Transverse colon (tissue), 4 donors: ENCODE data around the gene RIC1. TPM values are rescaled to one million over a fixed set of nuclear protein-coding genes. Genes with fewer than 3 reads are reported as not detected.
"Not testable (repeated sequence)": the region's sequence is repeated elsewhere in the genome, so short reads cannot be mapped to it uniquely, and the experiment has no call there.

Experiments
- DNase-seq: peaks from one replicate; pipeline ENCODE4 v3.0.0-alpha.2; 2019
- H3K27ac ChIP-seq, 4 donors: fragments of 200-600 bp; sonication (generic); 2 replicates each; pipeline ENCODE4 v1.5.1; 2016 to 2018; ENCODE audit warnings: inconsistent platforms in 4 of 4
- H3K27me3 ChIP-seq: fragments of 200-600 bp; sonication (generic); 2 replicates; pipeline ENCODE4 v1.5.1; 2017; ENCODE audit warnings: inconsistent platforms
- H3K36me3 ChIP-seq, 4 donors: fragments of 200-600 bp; sonication (generic); 2 replicates each; pipeline ENCODE4 v1.5.1; 2017 to 2019; ENCODE audit warnings: inconsistent platforms in 4 of 4
- H3K4me1 ChIP-seq, 4 donors: fragments of 200-600 bp; sonication (generic); 2 replicates each; pipeline ENCODE4 v1.5.1; 2017 to 2020; ENCODE audit warnings: inconsistent platforms in 4 of 4
- H3K4me3 ChIP-seq, 4 donors: fragments of 200-600 bp; sonication (generic); 1 replicate in 1 of 4; 2 replicates in 3 of 4; pipeline versions ENCODE4 v1.5.1 to v1.6.1; 2017 to 2019; ENCODE audit warnings: inconsistent platforms in 4 of 4
- H3K9me3 ChIP-seq, 2 donors: fragments of 200-600 bp; sonication (generic); 2 replicates each; pipeline ENCODE4 v1.5.1; 2017 to 2019; ENCODE audit warnings: inconsistent platforms in 2 of 2
- CTCF ChIP-seq, 5 experiments: fragments of 200-600 bp in 3 of 5; fragments of 450-650 bp in 2 of 5; sonication (generic) in 3 of 5; IDR thresholded peaks; 1 replicate in 2 of 5; 2 replicates in 3 of 5; pipeline ENCODE4 v1.5.1; 2016 to 2017; ENCODE audit warnings: antibody characterized with exemption in 5 of 5, inconsistent platforms in 3 of 5, mild to moderate bottlenecking in 2 of 5, moderate library complexity in 1 of 5
- EP300 ChIP-seq: sonication (generic); formaldehyde crosslinking; IDR thresholded peaks from one replicate; pipeline ENCODE4 v1.6.1; 2017; ENCODE audit warnings: antibody characterized with exemption, low read depth
- POLR2A ChIP-seq: fragments of 450-650 bp; IDR thresholded peaks from one replicate; pipeline ENCODE4 v1.6.1; 2016; ENCODE audit warnings: antibody characterized with exemption, mild to moderate bottlenecking, moderate library complexity
- POLR2AphosphoS5 ChIP-seq, 3 donors: sonication (generic); formaldehyde crosslinking; IDR thresholded peaks; one replicate each; pipeline ENCODE4 v1.6.1; 2016; ENCODE audit warnings: antibody characterized with exemption in 3 of 3
- WGBS, 2 donors: methylation state at CpG; one replicate each; pipeline ENCODE4 v1.1.5; 2018; ENCODE audit warnings: low coverage in 1 of 2; 5-methylcytosine and 5-hydroxymethylcytosine counted together
- in situ Hi-C, 4 donors: fragments of 200-750 bp; cut with MboI; loops; one replicate each; pipeline versions ENCODE4 v1.15.0 to v1.15.1; 2017; ENCODE audit warnings: low sequenced_read_pairs in 3 of 4, low pct_ligation_motif_present in 1 of 4, low pct_unique_long_range_greater_than_20kb in 1 of 4
- intact Hi-C: fragments of 100-400 bp; cut with DNase I; formaldehyde crosslinking; loops from one replicate; pipeline ENCODE4 v1.15.1; 2023; ENCODE audit warnings: low total_unique reads
- total RNA-seq, 4 donors: library from RNA; depleted of rRNA; stranded (reverse); fragments of >200 nt; gene quantifications; one replicate each; pipeline ENCODE4 v1.1.0, GENCODE V29; 2016

The RIC1 gene
- total RNA-seq, 4 donors from 2014 or later: 22.5 to 93.9 (median 42.8) TPM

GRCh38 chr9:5622016-5622415 is 6.9 kb upstream of the RIC1 start:
- Histone ChIP-seq H3K36me3 (no peaks in the 10 kb centered on the region), H3K4me1 (peaks cover 3 to 21% (median 12%) of the 10 kb centered on the region in 4 donors), H3K27ac (no peak overlapping the region), H3K4me3 (no peak overlapping the region), H3K9me3 (no peaks in the 10 kb centered on the region), H3K27me3 (no peaks in the 10 kb centered on the region)
- 35 to 58% methylated on average over 3 of the region's 3 CpGs for WGBS, 2 donors
- no peak for TF ChIP-seq EP300
- TF ChIP-seq CTCF (IDR thresholded peaks at IDR 0.05): no peak
- TF ChIP-seq POLR2AphosphoS5 (IDR thresholded peaks at IDR 0.05): no peak
- no peak for TF ChIP-seq POLR2A
- in situ Hi-C loops: loop anchor here in 2 of 4 donors (25.0 kb wide), 2 partner anchors 185 to 635 kb away; partner anchors contain the start of genes JAK2 (in 2 of the 2) and PLGRKT (in 1 of the 2)
- intact Hi-C loops: no loop called here
- DNase-seq: no peak

- H3K4me1 ChIP-seq: peaks cover 3 to 28% (median 22%) of the 10 kb centered on the region in 4 donors
- intact Hi-C loops: loop anchor here (5.0 kb wide), 1 partner anchor 1248 kb away; no protein-coding TSS in a partner anchor
- no peak for TF ChIP-seq POLR2A
- TF ChIP-seq POLR2AphosphoS5 (IDR thresholded peaks at IDR 0.05): no peak
- TF ChIP-seq CTCF (IDR thresholded peaks at IDR 0.05): no peak
- TF ChIP-seq EP300: no peak
- in situ Hi-C loops: loop anchor here in 2 of 4 donors (25.0 kb wide), 2 partner anchors 187 to 637 kb away; partner anchors contain the start of genes JAK2 (in 2 of the 2) and PLGRKT (in 1 of the 2)
- H3K36me3 ChIP-seq: no peaks in the 10 kb centered on the region
- no peaks in the 10 kb centered on the region for H3K27me3 ChIP-seq
- no peaks in the 10 kb centered on the region for H3K9me3 ChIP-seq
- no peak for DNase-seq
- no peak overlapping the region for H3K27ac ChIP-seq
- 78 to 82% methylated on average over 2 of the region's 2 CpGs for WGBS, 2 donors
- no peak overlapping the region for H3K4me3 ChIP-seq
Observed at GRCh38 chr9:5624655-5625054, 4.3 kb upstream of the RIC1 start.

- intact Hi-C loops: loop anchor here (5.0 kb wide), 1 partner anchor 1245 kb away; no protein-coding TSS in a partner anchor
- peak overlapping the region in 2 of 4 donors; percentile 96 to 99 for H3K4me3 ChIP-seq
- no peaks in the 10 kb centered on the region for H3K36me3 ChIP-seq
- H3K4me1 ChIP-seq: peaks cover 17 to 45% (median 31%) of the 10 kb centered on the region in 4 donors
- DNase-seq: peak; percentile 28
- in situ Hi-C loops: no loop called here
- WGBS, 2 donors: 38 to 49% methylated on average over 3 to 5 of the region's 5 CpGs
- TF ChIP-seq POLR2AphosphoS5 (IDR thresholded peaks at IDR 0.05) (peak; percentile 56 to 78 (median 66)), EP300 (no peak), POLR2A (peak; percentile 56)
- peak overlapping the region; percentile 97 to 100 (median 99) for H3K27ac ChIP-seq
- H3K27me3 ChIP-seq: no peaks in the 10 kb centered on the region
- H3K9me3 ChIP-seq: no peaks in the 10 kb centered on the region
Observed at GRCh38 chr9:5626727-5627634, 1.9 kb upstream of the RIC1 start.

GRCh38 chr9:5627686-5628085 is 1.2 kb upstream of the RIC1 start:
- H3K27ac ChIP-seq: peak overlapping the region; percentile 97 to 100 (median 99)
- DNase-seq, in situ Hi-C loops, H3K36me3 ChIP-seq, H3K27me3 ChIP-seq, H3K9me3 ChIP-seq: not testable (repeated sequence)
- H3K4me3 ChIP-seq: peak overlapping the region; percentile 46 to 99 (median 98)
- intact Hi-C loops: loop anchor here (2.0 to 5.0 kb wide), 2 partner anchors 205 to 1245 kb away; partner anchors contain the start of gene ERMP1
- WGBS, 2 donors: 32 to 44% methylated on average over 9 to 11 of the region's 11 CpGs
- peaks cover 18 to 45% (median 32%) of the 10 kb centered on the region in 4 donors for H3K4me1 ChIP-seq

- 0 to 1% methylated on average over 5 to 7 of the region's 7 CpGs for WGBS, 2 donors
- Histone ChIP-seq H3K27me3 (no peaks in the 10 kb centered on the region), H3K4me1 (peaks cover 19 to 49% (median 37%) of the 10 kb centered on the region in 4 donors), H3K4me3 (peak overlapping the region; percentile 46 to 99 (median 98)), H3K27ac (peak overlapping the region; percentile 97 to 100 (median 99)), H3K9me3 (no peaks in the 10 kb centered on the region), H3K36me3 (no peaks in the 10 kb centered on the region)
- in situ Hi-C loops (no loop called here), intact Hi-C loops (loop anchor here (2.0 to 5.0 kb wide), 2 partner anchors 205 to 1244 kb away; partner anchors contain the start of gene ERMP1)
- no peak for DNase-seq
- TF ChIP-seq POLR2AphosphoS5 (IDR thresholded peaks at IDR 0.05): no peak
- TF ChIP-seq POLR2A: no peak
- TF ChIP-seq CTCF (IDR thresholded peaks at IDR 0.05): no peak
- TF ChIP-seq EP300: no peak
Observed at GRCh38 chr9:5628183-5628529, 751 bp upstream of the RIC1 start.
